SH-SY5Y (cell line): ENCODE results near the gene PIN1.

Source experiments
- GATA2 ChIP-seq: IDR thresholded peaks from 2 replicates; pipeline ENCODE4 v1.6.1; 2011; ENCODE audit warnings: mild to moderate bottlenecking, low read depth, low read length
- GATA3 ChIP-seq: IDR thresholded peaks from 2 replicates; pipeline ENCODE4 v1.6.1; 2011; ENCODE audit warnings: low read depth, mild to moderate bottlenecking, low read length, moderate library complexity

- no peak for TF ChIP-seq GATA2
- TF ChIP-seq GATA3, result no peak
Observed at GRCh38 chr19:9856609-9857008, 21.5 kb downstream of the PIN1 start.
